HepG2 (cell line): ENCODE data around the gene PLK3. TPM values are rescaled to one million over a fixed set of nuclear protein-coding genes. Genes with fewer than 3 reads are reported as not detected.
A peak's percentile ranks its signal among the peaks of the same experiment; 100 is the strongest.

Experiments used
- DNMT3B ChIP-seq: conservative IDR thresholded peaks from 2 replicates; pipeline ENCODE4 v1.6.1; 2016; ENCODE audit warnings: missing biosample characterization, control low read depth
- DR1 ChIP-seq: sonication (generic); formaldehyde crosslinking; IDR thresholded peaks from 2 replicates; pipeline ENCODE4 v1.8.0; 2021; ENCODE audit warnings: mild to moderate bottlenecking, missing genetic modification reagents, inconsistent platforms
- HNF4A ChIP-seq: sonication (generic); formaldehyde crosslinking; IDR thresholded peaks from 2 replicates; pipeline ENCODE4 v1.4.0; 2020; ENCODE audit warnings: missing genetic modification reagents
- SALL1 ChIP-seq: sonication (generic); formaldehyde crosslinking; IDR thresholded peaks from 2 replicates; pipeline ENCODE4 v1.8.0; 2022; ENCODE audit warnings: mild to moderate bottlenecking, missing genetic modification reagents
- SMAD1 ChIP-seq: sonication (generic); formaldehyde crosslinking; IDR thresholded peaks from 2 replicates; pipeline ENCODE4 v1.4.0; 2020; ENCODE audit warnings: missing genetic modification reagents, low read depth, mild to moderate bottlenecking, borderline replicate concordance
- SNAPC4 ChIP-seq: sonication (generic); formaldehyde crosslinking; IDR thresholded peaks from 2 replicates; pipeline ENCODE4 v1.4.0; 2020; ENCODE audit warnings: mild to moderate bottlenecking, missing genetic modification reagents
- TAF1 ChIP-seq: sonication (generic); formaldehyde crosslinking; IDR thresholded peaks from 2 replicates; pipeline ENCODE4 v1.4.0; 2020; ENCODE audit warnings: missing genetic modification reagents
- ZBTB40 ChIP-seq, 2 experiments: fragments of 450-650 bp in 1 of 2; sonication (generic) in 1 of 2; formaldehyde crosslinking in 1 of 2; IDR thresholded peaks; 2 replicates each; pipeline versions ENCODE4 v1.6.1 to v1.8.0; 2016 to 2022; ENCODE audit warnings: antibody characterized with exemption in 1 of 2, mild to moderate bottlenecking in 1 of 2, missing genetic modification reagents in 1 of 2
- ZFP90 ChIP-seq: sonication (generic); formaldehyde crosslinking; IDR thresholded peaks from 2 replicates; pipeline ENCODE4 v1.8.0; 2022; ENCODE audit warnings: missing genetic modification reagents, mild to moderate bottlenecking, inconsistent platforms, borderline replicate concordance
- ZMYM4 ChIP-seq: sonication (generic); formaldehyde crosslinking; IDR thresholded peaks from 2 replicates; pipeline ENCODE4 v1.8.1; 2023; ENCODE audit warnings: mild to moderate bottlenecking, missing genetic modification reagents
- ZNF329 ChIP-seq: sonication (generic); formaldehyde crosslinking; IDR thresholded peaks from 2 replicates; pipeline ENCODE4 v1.9.0; 2021; ENCODE audit warnings: low read depth, mild to moderate bottlenecking, missing genetic modification reagents
- ZNF331 ChIP-seq: sonication (generic); formaldehyde crosslinking; IDR thresholded peaks from 2 replicates; pipeline ENCODE4 v1.4.0; 2020; ENCODE audit warnings: missing genetic modification reagents
- ZZZ3 ChIP-seq: sonication (generic); formaldehyde crosslinking; IDR thresholded peaks from 2 replicates; pipeline ENCODE4 v1.4.0; 2020; ENCODE audit warnings: missing genetic modification reagents, mild to moderate bottlenecking, borderline replicate concordance
- polyA plus RNA-seq, 8 experiments: library from polyadenylated mRNA; depleted of rRNA in 3 of 8; stranded (reverse) in 7 of 8; unstranded in 1 of 8; fragments of >200 nt; fragmentation: Illumina TruSeq in 4 of 8; extraction: Trizol in 4 of 8; gene quantifications; 2 replicates each; pipeline versions ENCODE4 v1.2.1 to v1.2.3, GENCODE V29; 2011 to 2016; ENCODE audit warnings: low read depth in 4 of 8, missing spikeins in 1 of 8, mixed read lengths in 1 of 8; ENCODE audit not compliant: insufficient read depth in 1 of 8
- total RNA-seq, 5 experiments: library from RNA; depleted of rRNA; stranded (reverse); fragments of >200 nt; fragmentation: Illumina TruSeq; extraction: Trizol; gene quantifications; 2 replicates each; pipeline ENCODE4 v1.2.3, GENCODE V29; 2016; ENCODE audit warnings: low read depth in 1 of 5

The PLK3 gene
- total and polyA plus RNA-seq, 2 of the 13 experiments (the other 11 are each of a cell fraction or from before 2014, with no cell fraction given) = 9.8 to 16.9 TPM

DNA sequence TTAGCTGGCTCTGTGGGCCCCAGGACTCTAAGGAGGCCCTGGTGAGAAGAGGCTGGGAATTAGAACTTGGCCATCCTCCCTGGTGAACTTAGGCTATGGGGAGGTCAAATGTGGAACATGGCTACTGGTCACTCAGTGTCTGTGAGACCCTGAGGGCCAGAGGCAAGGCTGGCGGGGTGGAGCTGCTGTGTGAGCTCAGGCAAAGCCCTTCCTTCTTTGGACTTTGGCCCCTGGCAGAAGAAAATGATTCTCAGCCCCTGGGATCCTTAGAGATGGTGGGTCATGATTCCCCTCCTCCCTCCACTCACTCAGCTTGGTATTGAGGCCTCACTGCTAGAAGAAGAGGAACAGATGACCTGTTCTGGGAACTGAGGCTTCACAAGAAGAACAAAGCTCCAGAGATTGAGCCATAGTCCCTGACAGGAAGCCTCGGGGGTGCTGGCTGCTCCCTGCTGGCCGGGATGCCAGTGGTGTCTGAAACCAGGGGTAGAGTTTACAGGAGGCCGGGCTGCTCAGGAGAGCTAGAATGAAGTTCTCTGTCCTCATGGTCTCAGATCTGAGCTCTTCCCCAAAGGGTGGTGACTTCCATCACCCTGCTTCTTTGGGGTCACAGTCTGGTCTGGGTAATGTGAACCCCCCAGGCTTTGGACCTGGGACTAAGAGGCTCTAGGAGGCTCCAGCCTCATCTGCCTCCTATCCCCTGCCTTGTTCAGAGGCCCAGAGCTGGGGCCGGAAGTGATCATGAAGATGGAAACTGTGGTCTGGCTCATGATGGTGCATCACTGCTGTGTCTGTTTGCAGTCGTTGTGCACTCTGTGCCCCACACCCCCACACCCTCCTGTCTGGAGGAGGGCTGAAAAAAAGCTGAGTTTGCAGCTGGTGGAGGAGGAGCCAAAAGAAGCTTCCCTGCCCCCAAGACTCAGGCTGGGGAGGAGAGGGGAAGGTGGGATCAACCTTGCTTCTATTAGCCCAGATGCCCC is 9.1 kb downstream of the PLK3 start (continued):
- TF ChIP-seq SNAPC4 (CRISPR knock-in tag) (peak; percentile 79), HNF4A (peak; percentile 78), DR1 (CRISPR knock-in tag) (0 out of 2 replicates have a peak, but pooled peaks have one; percentile 49), SALL1 (CRISPR knock-in tag) (0 out of 2 replicates have a peak, but pooled peaks have one; percentile 9), SMAD1 (no peak), ZFP90 (0 out of 2 replicates have a peak, but pooled peaks have one; percentile 59), ZZZ3 (0 out of 2 replicates have a peak, but pooled peaks have one; percentile 2), TAF1 (peak; percentile 41), ZMYM4 (CRISPR knock-in tag) (peak; percentile 55; the same call in 1 of the 2 replicates), DNMT3B (CRISPR knock-in tag) (0 out of 2 replicates have a peak, but pooled peaks have one; percentile 19), ZBTB40 (IDR thresholded peaks at IDR 0.05) (no peak), ZBTB40 (CRISPR knock-in tag; IDR thresholded peaks at IDR 0.05) (0 out of 2 replicates have a peak, but pooled peaks have one; percentile 40), ZNF331 (CRISPR knock-in tag) (peak; percentile 24; the same call in 1 of the 2 replicates), ZNF329 (CRISPR knock-in tag) (no peak)
